ENCODE measurements around the gene ATG4A.

- TF ChIP-seq FOXJ3 (CRISPR knock-in tag; IDR thresholded peaks at IDR 0.05; ENCODE audit: borderline replicate concordance) (no peak), CBFB (CRISPR knock-in tag; IDR thresholded peaks at IDR 0.05; ENCODE audit: low read depth) (no peak), CTCF (IDR thresholded peaks at IDR 0.05) (no peak)
These were observed 74.0 kb downstream of the ATG4A start for GRCh38 chrX:108165383-108166111.

Data from WTC11 (cell line).